HG03108 (cell line): Measurements from ENCODE around the gene CUTC.
A peak's percentile ranks its signal among the peaks of the same experiment; 100 is the strongest.
"Not testable (repeated sequence)": the region's sequence is repeated elsewhere in the genome, so short reads cannot be mapped to it uniquely, and the experiment has no call there.

Source experiments
- ATAC-seq: cut with Tn5 transposase; IDR thresholded peaks from one replicate; pipeline ENCODE4 v1.9.1; 2021; ENCODE audit warnings: moderate library complexity; ENCODE audit not compliant: unreplicated experiment

The CUTC gene, protein sequence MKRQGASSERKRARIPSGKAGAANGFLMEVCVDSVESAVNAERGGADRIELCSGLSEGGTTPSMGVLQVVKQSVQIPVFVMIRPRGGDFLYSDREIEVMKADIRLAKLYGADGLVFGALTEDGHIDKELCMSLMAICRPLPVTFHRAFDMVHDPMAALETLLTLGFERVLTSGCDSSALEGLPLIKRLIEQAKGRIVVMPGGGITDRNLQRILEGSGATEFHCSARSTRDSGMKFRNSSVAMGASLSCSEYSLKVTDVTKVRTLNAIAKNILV

GRCh38 chr10:99732033-99732842 is at the start of gene CUTC, which contains the start of gene COX15:
Gene CUTC (plus strand): TSS chr10:99732234. CDS start chr10:99732349, 115 bp downstream.
Gene COX15 (minus strand): TSS chr10:99732127. CDS start chr10:99732049, 78 bp downstream.
- ATAC-seq: peak; percentile 81

DNA sequence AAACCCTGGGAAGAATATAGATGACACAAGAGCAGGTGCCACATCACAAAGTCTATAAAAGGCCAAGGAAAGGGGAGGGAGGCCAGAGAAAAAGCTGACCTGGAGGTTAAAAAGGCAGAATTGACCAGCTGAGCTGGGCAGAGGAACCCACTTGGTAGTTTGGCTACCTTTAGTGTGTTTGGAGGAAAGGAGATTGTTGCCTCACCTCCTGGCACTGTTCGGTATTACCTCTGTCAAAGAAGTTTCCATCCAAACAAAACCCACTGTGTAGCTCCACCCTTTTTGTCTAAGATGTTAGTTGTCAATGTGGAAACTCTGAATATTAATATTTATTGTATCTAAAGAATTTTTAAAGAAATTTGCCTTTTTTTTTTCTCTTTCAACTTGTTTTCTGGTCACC is 49.3 kb upstream of the CUTC start:
- ATAC-seq: no peak

DNA sequence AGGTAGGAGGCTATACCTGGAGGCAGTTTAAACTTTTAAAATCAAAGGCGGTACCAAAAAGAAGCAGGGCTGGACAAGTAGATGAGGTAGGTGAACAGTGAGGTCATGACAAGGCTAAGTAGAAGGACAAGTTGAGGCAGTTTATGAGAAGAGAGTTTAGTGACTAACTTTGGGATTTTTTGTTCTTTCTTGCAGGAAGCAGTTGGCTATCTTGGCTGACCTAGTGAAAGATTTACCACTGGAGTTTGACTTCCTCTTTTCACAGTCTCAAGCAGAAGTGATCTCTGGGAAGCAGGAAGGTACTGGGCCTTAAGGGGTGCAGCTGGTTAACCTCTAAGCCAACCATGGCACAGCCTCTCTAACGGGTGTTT is 46.5 kb upstream of the CUTC start:
- ATAC-seq: peak; percentile 97

DNA sequence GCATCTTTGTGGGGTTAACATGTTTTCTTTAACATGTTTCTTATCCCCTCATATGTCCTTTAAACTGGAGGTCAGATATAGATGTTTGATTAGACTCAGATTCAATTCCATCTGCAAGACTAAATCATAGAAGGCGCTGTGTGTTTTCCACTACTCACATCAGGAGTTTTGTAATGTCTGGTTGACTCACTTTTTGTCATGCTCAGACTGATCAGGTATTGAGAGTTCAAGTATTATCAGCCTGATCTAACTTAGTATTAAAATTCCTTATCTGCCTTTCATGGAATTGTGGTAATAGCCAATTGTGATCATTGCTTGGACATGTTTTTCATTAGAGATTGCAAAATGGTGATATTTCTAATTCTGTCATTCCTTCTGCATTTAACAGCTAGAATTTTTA is 42.6 kb upstream of the CUTC start:
- no peak for ATAC-seq

DNA sequence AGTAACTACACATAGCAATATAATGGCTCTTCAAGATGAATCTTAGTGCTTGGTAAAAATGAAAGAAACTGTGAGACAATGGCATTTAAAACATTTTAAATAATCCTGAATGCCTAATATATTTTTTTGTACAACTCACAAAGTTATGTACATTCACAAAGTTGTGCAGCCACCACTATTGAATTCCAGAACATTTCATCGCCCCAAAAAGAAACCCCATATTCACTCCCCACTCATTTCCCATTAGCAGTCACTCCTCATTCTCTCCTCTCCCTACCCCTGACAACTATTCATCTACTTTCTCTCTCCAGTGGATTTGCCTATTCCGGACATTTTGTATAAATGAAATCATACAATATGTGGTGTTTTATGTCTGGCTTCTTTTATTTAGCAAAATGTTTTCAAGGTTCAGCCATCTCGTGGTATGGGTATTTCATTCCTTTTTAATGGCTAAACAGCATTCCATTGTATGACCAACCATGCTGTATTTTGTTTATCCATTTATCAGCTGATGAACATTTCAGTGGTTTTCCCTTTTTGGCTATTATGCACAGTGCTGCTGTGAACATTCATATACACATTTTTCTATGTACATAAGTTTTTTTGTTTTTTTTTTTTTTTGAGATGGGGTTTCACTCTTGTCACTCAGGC is 38.0 kb upstream of the CUTC start:
- ATAC-seq: no peak

GRCh38 chr10:99695761-99696160 is 36.3 kb upstream of the CUTC start:
- ATAC-seq: no peak

DNA sequence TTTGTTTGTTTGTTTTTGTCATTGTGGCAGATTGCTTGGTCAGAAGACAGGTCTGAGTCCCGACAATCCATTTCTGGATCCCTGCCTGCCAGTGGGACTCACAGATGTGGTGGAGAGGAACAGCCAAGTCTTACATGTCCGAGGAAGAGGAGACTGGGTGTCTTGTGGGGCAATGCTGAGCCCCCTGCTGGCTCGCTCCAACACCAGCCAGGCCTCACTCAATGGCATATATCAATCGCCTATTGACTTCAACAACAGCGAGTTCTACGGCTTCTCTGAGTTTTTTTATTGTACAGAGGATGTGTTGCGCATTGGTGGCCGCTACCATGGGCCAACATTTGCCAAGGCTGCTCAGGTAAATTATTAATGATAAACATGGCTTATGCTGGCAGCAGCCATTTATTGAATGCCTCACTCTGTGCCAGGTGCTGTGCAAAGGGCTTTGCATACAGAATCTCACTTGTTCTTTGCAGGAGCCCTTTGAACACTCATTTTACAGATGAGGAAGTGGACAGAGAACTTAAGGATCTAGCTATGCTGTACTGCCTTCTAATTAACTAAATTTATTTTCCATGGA is 33.4 kb upstream of the CUTC start:
- ATAC-seq: no peak

GRCh38 chr10:99700649-99701048 is 31.4 kb upstream of the CUTC start:
- ATAC-seq: no peak

- ATAC-seq: no peak
Measured at GRCh38 chr10:99708428-99709012, 23.5 kb upstream of the CUTC start.

GRCh38 chr10:99709480-99710229 is 22.4 kb upstream of the CUTC start:
- ATAC-seq: peak; percentile 72

GRCh38 chr10:99711129-99711719 is 20.8 kb upstream of the CUTC start:
- ATAC-seq: peak; percentile 46

DNA sequence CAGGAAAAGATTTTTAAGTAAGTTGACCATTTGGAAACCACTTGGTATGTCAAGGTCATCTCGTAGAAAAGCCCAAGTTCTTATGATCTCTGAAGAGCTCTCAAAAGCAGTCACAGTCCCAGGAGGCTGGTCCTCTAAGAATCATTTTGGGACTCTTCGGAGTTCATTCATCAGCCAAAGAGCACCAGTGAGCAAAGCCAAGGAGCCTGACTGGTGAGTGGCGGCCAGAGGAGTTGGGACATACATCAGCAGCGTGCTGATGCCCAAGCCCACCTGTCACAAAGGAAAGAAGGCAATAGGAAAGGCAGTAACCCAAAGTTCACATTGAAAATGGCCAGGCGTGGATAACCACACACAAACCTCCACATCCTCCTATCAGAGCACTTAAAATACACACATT is 17.6 kb upstream of the CUTC start:
- ATAC-seq: no peak

- ATAC-seq: no peak
Measured at GRCh38 chr10:99720387-99720786, 11.6 kb upstream of the CUTC start.

- ATAC-seq: no peak
Measured at GRCh38 chr10:99730026-99730425, 2.0 kb upstream of the CUTC start.

GRCh38 chr10:99731306-99732032 is 565 bp upstream of the CUTC start:
- ATAC-seq: peak; percentile 26

GRCh38 chr10:99733366-99733765 is 1.3 kb downstream of the CUTC start:
- no peak for ATAC-seq

DNA sequence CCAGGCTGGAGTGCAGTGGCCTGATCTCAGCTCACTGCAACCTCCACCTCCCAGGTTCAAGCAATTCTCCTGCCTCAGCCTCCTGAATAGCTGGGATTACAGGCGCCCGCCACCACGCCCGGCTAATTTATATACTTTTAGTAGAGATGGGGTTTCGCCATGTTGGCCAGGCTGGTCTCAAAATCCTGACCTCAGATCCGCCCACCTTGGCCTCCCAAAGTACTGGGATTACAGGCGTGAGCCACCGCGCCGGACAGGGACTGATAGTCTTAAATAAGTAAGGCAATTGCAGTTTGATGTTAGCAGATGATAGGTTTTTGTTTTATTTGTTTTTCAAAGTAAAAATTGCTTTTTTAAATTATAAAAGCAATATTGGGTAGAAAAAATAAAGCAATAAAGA is 2.1 kb downstream of the CUTC start:
- not testable (repeated sequence) for ATAC-seq

GRCh38 chr10:99740260-99740659 is 8.2 kb downstream of the CUTC start:
- ATAC-seq: no peak

- ATAC-seq: no peak
Measured at GRCh38 chr10:99740933-99741559, 9.0 kb downstream of the CUTC start.
